Neural progenitor cell (in vitro differentiated cells): ENCODE measurements around the gene RRH. TPM values are rescaled to one million over a fixed set of nuclear protein-coding genes. Genes with fewer than 3 reads are reported as not detected.

Experiments used
- DNase-seq: peaks from one replicate; pipeline ENCODE4 v3.0.0-alpha.2; 2016; ENCODE audit warnings: low spot score
- H2AFZ ChIP-seq: fragments of 200-600 bp; sonication (generic); replicated peaks from 2 replicates; pipeline ENCODE4 v1.6.1; 2016; ENCODE audit warnings: antibody characterized with exemption
- H3F3A ChIP-seq: fragments of 200-600 bp; sonication (generic); 2 replicates; pipeline ENCODE4 v1.6.1; 2016; ENCODE audit warnings: antibody characterized with exemption, low read depth
- H3K27ac ChIP-seq: fragments of 200-600 bp; sonication (generic); 2 replicates; pipeline ENCODE4 v1.5.1; 2016; ENCODE audit warnings: mild to moderate bottlenecking
- H3K27me3 ChIP-seq: fragments of 200-600 bp; sonication (generic); 2 replicates; pipeline ENCODE4 v1.6.1; 2016; ENCODE audit warnings: mild to moderate bottlenecking, moderate library complexity
- H3K36me3 ChIP-seq: fragments of 200-600 bp; sonication (generic); 2 replicates; pipeline ENCODE4 v1.5.1; 2016
- H3K4me1 ChIP-seq: fragments of 200-600 bp; sonication (generic); 2 replicates; pipeline ENCODE4 v1.6.1; 2016; ENCODE audit warnings: mixed run types
- H3K4me2 ChIP-seq: fragments of 200-600 bp; sonication (generic); 2 replicates; pipeline ENCODE4 v1.6.1; 2016
- H3K4me3 ChIP-seq: fragments of 200-600 bp; sonication (generic); 2 replicates; pipeline ENCODE4 v1.5.1; 2016
- H3K79me2 ChIP-seq: fragments of 200-600 bp; sonication (generic); 2 replicates; pipeline ENCODE4 v1.6.1; 2016; ENCODE audit warnings: low read depth
- H3K9ac ChIP-seq: fragments of 200-600 bp; sonication (generic); 2 replicates; pipeline ENCODE4 v1.6.1; 2016
- H3K9me3 ChIP-seq: fragments of 200-600 bp; sonication (generic); 2 replicates; pipeline ENCODE4 v1.5.1; 2016; ENCODE audit warnings: low read depth
- H4K20me1 ChIP-seq: fragments of 200-600 bp; sonication (generic); 2 replicates; pipeline ENCODE4 v1.6.1; 2016; ENCODE audit warnings: low read depth
- H3K27ac Mint-ChIP-seq: 3 replicates; pipeline ENCODE4 v1.8.0; 2021; ENCODE audit warnings: mixed read lengths
- H3K27me3 Mint-ChIP-seq: 2 replicates; pipeline ENCODE4 v1.8.0; 2022; ENCODE audit warnings: low read depth, mild to moderate bottlenecking, inconsistent platforms, moderate library complexity, mixed read lengths; ENCODE audit not compliant: insufficient read depth
- H3K36me3 Mint-ChIP-seq: 3 replicates; pipeline ENCODE4 v1.8.0; 2021; ENCODE audit warnings: mixed read lengths
- H3K4me1 Mint-ChIP-seq: 3 replicates; pipeline ENCODE4 v1.8.0; 2021; ENCODE audit warnings: mixed read lengths
- H3K4me3 Mint-ChIP-seq: 3 replicates; pipeline ENCODE4 v1.8.0; 2021; ENCODE audit warnings: mild to moderate bottlenecking, moderate library complexity, mixed read lengths
- H3K9me3 Mint-ChIP-seq: 3 replicates; pipeline ENCODE4 v1.8.0; 2020; ENCODE audit warnings: mixed read lengths
- CTCF ChIP-seq: fragments of 200-600 bp; sonication (generic); IDR thresholded peaks from 2 replicates; pipeline ENCODE4 v1.5.1; 2017; ENCODE audit warnings: antibody characterized with exemption, mild to moderate bottlenecking
- EZH2 ChIP-seq: fragments of 200-600 bp; sonication (generic); IDR thresholded peaks from 2 replicates; pipeline ENCODE4 v1.6.1; 2017; ENCODE audit warnings: antibody characterized with exemption, mild to moderate bottlenecking, moderate library complexity
- EZH2phosphoT487 ChIP-seq: fragments of 200-600 bp; sonication (generic); IDR thresholded peaks from 2 replicates; pipeline ENCODE4 v1.6.1; 2017; ENCODE audit warnings: antibody characterized with exemption
- total RNA-seq: library from RNA; depleted of rRNA; stranded (reverse); fragments of >200 nt; gene quantifications from 2 replicates; pipeline ENCODE4 v1.2.3, GENCODE V29; 2015; ENCODE audit warnings: low replicate concordance

Gene RRH
- total RNA-seq, 1 donor from 2014 or later, result not detected

DNA sequence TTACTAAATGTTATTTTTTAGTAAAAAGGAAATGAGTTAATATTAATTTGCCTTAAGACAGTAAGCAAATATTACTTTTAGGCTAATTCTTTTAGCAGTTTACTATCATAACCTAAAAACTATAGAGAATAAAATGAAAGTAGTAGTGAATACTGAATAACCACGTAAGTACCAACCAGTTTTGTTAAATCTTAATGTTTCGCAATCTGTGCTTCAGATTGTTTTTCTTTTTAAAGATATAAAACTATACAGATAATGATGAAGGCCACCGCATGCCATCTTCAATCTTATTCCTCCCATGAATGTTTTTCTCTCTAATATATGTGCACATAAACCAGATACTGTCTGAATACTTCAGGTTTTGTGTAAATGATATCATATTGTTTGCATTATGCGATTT lies 6.0 kb downstream of the RRH start:
- Histone ChIP-seq H3K9ac (no peak overlapping the region), H3K9me3 (no peaks in the 10 kb centered on the region), H3K27ac (no peak overlapping the region), H3K27me3 (no peaks in the 10 kb centered on the region), H3K4me1 (no peaks in the 10 kb centered on the region), H3K4me3 (no peak overlapping the region), H3K4me2 (no peak overlapping the region), H2AFZ (no peak overlapping the region), H3K36me3 (no peaks in the 10 kb centered on the region), H3K79me2 (no peaks in the 10 kb centered on the region), H4K20me1 (no peaks in the 10 kb centered on the region), H3F3A (no peaks in the 10 kb centered on the region)
- Mint-ChIP-seq H3K27me3 (no peaks in the 10 kb centered on the region), H3K36me3 (no peaks in the 10 kb centered on the region), H3K4me1 (peaks cover 4% of the 10 kb centered on the region), H3K27ac (no peak overlapping the region), H3K9me3 (no peaks in the 10 kb centered on the region), H3K4me3 (no peak overlapping the region)
- no peak for DNase-seq
- TF ChIP-seq EZH2phosphoT487 (no peak), CTCF (no peak), EZH2 (no peak)

DNA sequence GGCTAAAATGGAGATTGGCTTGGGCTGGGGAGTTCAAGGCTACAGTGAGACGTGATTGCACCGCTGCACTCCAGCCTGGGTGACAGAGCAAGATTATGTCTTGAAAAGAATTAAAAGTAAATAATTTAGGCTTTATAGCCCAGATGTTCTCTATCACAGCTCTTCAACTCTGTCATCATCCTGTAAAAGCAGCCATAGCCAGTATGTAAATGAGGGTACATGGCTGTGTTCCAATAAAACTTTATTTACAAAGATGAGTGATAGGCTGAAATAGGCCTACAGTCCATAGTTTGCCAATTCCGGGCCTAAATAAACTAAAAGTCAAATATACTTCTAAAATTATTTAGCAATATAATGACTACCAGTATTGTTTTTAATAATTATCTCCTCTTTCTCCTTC lies 9.2 kb downstream of the RRH start:
- H3K36me3 ChIP-seq, result no peaks in the 10 kb centered on the region
- H3K27me3 Mint-ChIP-seq, result no peaks in the 10 kb centered on the region
- H3K27ac Mint-ChIP-seq, result no peak overlapping the region
- H3K27ac ChIP-seq, result no peak overlapping the region
- H2AFZ ChIP-seq, result no peak overlapping the region
- H3K27me3 ChIP-seq, result no peaks in the 10 kb centered on the region
- no peaks in the 10 kb centered on the region for H3K36me3 Mint-ChIP-seq
- H3K4me3 Mint-ChIP-seq, result no peak overlapping the region
- DNase-seq, result no peak
- no peak overlapping the region for H3K4me2 ChIP-seq
- no peaks in the 10 kb centered on the region for H3K79me2 ChIP-seq
- no peak overlapping the region for H3K4me3 ChIP-seq
- no peaks in the 10 kb centered on the region for H3K9me3 Mint-ChIP-seq
- TF ChIP-seq EZH2phosphoT487 (no peak), CTCF (no peak), EZH2 (no peak)
- no peak overlapping the region for H3K9ac ChIP-seq
- no peaks in the 10 kb centered on the region for H4K20me1 ChIP-seq
- H3K9me3 ChIP-seq, result no peaks in the 10 kb centered on the region
- peaks cover 4% of the 10 kb centered on the region for H3K4me1 Mint-ChIP-seq
- no peaks in the 10 kb centered on the region for H3F3A ChIP-seq
- H3K4me1 ChIP-seq, result no peaks in the 10 kb centered on the region

DNA sequence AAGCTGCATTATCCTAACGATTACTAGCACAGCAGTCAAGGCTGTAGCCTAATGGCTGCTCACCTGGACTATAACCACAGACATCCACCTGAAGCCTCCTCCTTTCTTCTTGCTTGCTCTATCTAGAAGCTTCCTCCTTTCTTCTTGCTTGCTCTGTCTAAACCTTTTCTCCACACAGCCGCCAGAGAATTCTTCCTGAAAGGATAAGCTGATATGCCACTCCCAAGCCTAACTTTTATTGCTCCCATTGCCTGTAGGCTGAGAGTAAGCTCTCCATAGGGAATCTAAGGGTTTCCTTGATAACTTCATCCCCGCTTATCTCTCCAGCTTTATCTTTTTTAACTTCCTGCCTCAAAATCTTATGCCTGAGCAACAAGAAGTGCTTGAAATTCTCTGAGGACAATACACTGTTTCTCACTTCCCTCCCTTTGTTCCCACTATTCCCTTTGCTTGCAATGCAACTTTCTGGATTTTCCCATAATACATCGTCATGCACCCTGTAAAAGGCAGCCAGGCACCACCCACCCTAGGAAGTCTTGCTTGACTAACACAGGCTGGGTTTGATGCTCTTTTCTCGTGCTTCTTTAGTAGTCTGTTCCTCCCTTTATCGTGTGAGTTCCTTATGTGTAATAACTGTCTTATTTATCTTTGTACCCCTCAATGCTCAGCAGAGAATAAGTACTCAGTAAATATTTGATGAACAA lies 18.8 kb downstream of the RRH start:
- H3K27ac Mint-ChIP-seq, result no peak overlapping the region
- H3K9me3 Mint-ChIP-seq, result no peaks in the 10 kb centered on the region
- Histone ChIP-seq H3K36me3 (no peaks in the 10 kb centered on the region), H4K20me1 (no peaks in the 10 kb centered on the region), H3K27me3 (no peaks in the 10 kb centered on the region), H3K4me3 (no peak overlapping the region), H3K4me2 (no peak overlapping the region), H3K79me2 (no peaks in the 10 kb centered on the region), H3F3A (peaks cover 2% of the 10 kb centered on the region), H3K27ac (no peak overlapping the region), H2AFZ (peak overlapping the region; percentile 76), H3K4me1 (peaks cover 27% of the 10 kb centered on the region), H3K9ac (no peak overlapping the region), H3K9me3 (no peaks in the 10 kb centered on the region)
- H3K4me1 Mint-ChIP-seq, result peaks cover 18% of the 10 kb centered on the region
- H3K4me3 Mint-ChIP-seq, result no peak overlapping the region
- no peaks in the 10 kb centered on the region for H3K27me3 Mint-ChIP-seq
- TF ChIP-seq CTCF, result no peak
- no peak for TF ChIP-seq EZH2
- TF ChIP-seq EZH2phosphoT487, result no peak
- H3K36me3 Mint-ChIP-seq, result no peaks in the 10 kb centered on the region
- no peak for DNase-seq
